Fibroblast of mammary gland (primary cell): ENCODE measurements around the gene IRX3.
A peak's percentile ranks its signal among the peaks of the same experiment; 100 is the strongest.
"Not testable (repeated sequence)": the region's sequence is repeated elsewhere in the genome, so short reads cannot be mapped to it uniquely, and the experiment has no call there.

ENCODE experiments used
- DNase-seq: peaks from one replicate; pipeline ENCODE4 v3.0.0-alpha.2; 2010; ENCODE audit warnings: low read depth
- H3K4me3 ChIP-seq: 2 replicates; pipeline ENCODE4 v1.5.1; 2011; ENCODE audit warnings: low read depth, mild to moderate bottlenecking, low read length, moderate library complexity; ENCODE audit not compliant: control insufficient read depth
- TF ChIP-seq, protein P1 (sequence below): conservative IDR thresholded peaks from 2 replicates; pipeline ENCODE4 v1.5.1; 2011; ENCODE audit warnings: low read depth, low read length, inconsistent platforms; ENCODE audit not compliant: control insufficient read depth, insufficient read depth

The IRX3 gene

DNA sequence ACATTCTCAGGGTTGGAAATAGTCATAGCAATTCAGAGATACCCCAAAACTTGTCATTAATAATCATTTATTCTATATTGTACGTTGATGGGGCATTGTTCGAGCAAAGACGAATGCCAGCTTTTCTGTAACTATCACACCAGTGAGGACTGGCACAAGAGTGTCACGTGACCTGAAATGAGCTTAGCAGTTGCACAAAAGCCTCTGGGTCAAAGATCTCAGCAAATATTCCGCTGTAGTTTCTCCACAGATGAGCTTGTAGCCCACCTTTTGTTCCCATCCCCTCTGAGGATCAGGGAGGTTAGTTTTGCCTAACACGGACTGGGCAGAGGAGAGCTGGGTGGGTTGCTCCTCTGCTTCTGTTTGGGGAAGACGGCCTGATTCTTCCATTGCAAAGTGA lies 18.2 kb downstream of the IRX3 start:
- TF ChIP-seq, protein P1, sequence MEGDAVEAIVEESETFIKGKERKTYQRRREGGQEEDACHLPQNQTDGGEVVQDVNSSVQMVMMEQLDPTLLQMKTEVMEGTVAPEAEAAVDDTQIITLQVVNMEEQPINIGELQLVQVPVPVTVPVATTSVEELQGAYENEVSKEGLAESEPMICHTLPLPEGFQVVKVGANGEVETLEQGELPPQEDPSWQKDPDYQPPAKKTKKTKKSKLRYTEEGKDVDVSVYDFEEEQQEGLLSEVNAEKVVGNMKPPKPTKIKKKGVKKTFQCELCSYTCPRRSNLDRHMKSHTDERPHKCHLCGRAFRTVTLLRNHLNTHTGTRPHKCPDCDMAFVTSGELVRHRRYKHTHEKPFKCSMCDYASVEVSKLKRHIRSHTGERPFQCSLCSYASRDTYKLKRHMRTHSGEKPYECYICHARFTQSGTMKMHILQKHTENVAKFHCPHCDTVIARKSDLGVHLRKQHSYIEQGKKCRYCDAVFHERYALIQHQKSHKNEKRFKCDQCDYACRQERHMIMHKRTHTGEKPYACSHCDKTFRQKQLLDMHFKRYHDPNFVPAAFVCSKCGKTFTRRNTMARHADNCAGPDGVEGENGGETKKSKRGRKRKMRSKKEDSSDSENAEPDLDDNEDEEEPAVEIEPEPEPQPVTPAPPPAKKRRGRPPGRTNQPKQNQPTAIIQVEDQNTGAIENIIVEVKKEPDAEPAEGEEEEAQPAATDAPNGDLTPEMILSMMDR = no peak
- no peak overlapping the region for H3K4me3 ChIP-seq
- no peak for DNase-seq

DNA sequence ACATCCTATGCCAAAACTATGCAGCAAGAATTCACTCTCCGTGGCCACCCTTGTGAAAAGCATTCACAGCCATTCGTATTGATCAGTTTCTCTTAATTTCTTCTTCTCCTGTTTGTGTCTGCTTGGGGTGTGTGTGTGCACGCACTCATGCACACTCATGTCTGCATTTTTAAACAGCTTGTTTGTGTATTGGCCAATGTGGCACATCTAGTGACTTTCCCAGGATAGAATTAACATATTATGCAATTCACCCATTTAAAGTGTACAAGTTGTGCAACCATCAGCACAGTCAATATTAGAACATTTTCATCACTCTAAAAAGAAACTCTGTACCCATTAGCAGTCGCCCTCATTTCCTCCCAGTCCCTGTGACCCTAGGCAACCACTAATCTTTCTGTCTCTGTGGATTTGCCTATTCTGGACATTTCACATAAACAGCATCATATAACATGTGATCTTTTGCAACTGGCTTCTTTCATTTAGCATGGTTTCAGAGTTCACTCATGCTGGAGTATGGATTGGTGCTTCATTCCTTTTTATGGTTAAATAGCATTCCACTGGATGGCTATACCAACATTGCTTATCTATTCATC lies 20.1 kb downstream of the IRX3 start:
- H3K4me3 ChIP-seq = no peak overlapping the region
- DNase-seq = peak; percentile 71
- TF ChIP-seq, protein P1 = no peak

DNA sequence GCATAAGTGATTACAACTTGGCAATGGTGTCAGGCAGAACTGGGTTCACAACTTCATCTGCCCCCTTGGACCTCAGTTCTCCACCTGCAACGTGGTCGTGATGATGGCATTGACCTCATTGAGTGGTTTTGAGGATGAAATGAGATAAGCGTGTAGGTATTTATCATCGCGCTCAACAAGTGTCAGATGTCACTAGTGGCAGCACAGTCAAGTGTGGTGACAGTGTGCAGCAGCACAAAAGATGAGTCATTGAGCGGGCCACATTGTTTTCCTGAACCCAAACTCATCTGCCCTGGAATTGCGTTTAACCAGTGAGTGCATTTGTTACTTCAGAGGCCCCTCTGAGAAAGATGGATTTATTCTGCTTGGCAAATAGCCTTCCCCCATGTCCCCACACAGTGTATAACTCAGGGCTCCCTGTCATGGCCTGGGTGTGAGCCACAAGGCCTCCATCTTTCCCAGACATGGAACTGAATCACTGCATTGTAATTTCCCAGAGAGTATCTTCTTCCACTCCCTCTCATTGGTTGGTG lies 20.9 kb downstream of the IRX3 start:
- no peak overlapping the region for H3K4me3 ChIP-seq
- TF ChIP-seq, protein P1 = no peak
- peak; percentile 33 for DNase-seq

DNA sequence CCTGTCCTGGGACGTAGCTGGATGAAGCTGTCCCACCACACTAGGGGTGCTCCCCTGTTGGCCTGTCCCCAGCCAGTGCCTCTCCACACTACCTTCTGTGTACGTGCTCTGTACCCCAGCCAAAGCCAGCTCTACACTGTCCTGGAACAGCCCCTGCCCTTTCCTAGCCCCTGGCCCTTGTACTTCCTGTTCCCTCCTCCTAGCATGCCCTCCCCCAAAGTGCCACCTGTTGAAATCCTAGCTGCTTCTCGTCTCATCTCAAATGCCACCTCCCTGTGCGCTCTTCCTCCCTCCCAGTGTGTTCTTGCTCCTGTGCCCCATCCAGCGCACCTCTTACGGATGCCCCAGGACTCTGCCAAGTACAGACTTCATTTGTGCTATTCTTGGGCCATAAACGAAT lies 33.5 kb downstream of the IRX3 start:
- H3K4me3 ChIP-seq = no peak overlapping the region
- TF ChIP-seq, protein P1 = no peak
- no peak for DNase-seq

DNA sequence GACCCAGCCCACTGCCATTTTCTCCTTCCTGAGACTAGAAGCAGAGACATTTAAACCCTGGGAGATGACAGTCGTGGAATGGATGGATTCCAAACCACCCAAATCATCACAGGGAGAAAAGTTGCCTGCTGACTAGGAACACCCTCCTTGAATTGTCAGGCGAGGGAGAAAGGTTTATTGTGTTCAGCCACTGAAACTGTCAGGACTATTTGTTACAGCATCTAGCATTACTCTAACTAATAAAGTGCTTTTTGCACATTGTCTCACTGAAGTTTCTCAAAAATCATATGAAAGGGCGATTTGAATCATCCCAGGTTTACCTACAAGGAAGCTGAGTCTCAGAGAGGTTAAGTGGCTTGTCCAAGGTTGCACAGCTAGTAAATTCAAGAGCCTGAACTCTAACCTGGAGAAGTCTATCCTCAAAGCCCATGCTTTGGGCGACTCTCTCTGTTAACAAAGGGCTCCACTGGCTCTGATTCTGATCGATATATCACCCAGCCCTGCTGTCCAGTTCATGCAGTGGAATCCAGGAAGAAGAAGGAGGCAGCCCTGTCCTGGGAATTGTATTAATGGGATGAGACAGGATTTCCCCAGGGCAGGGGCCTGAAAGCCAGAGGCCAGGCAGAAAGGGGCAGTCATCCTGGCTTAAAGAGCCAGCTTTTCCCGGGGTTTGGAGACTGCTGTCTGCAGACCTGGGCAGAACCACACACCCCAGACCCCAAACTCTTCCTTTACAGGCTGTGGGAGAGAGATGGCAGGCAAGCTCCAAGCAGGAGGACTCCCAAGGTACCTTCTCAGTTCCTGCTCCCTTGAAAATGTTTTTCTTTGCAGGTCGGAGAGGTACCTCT lies 37.5 kb downstream of the IRX3 start:
- no peak for DNase-seq
- TF ChIP-seq, protein P1 = no peak
- H3K4me3 ChIP-seq = no peak overlapping the region

DNA sequence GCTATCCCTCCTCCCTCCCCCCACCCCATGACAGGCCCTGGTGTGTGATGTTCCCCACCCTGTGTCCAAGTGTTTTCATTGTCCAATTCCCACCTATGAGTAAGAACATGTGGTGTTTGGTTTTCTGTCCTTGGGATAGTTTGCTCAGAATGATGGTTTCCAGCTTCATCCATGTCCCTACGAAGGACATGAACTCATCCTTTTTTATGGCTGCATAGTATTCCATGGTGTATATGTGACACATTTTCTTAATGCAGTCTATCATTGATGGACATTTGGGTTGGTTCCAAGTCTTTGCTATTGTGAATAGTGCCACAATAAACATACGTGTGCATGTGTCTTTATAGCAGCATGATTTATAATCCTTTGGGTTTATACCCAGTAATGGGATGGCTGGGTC lies 38.9 kb downstream of the IRX3 start:
- not testable (repeated sequence) for H3K4me3 ChIP-seq

DNA sequence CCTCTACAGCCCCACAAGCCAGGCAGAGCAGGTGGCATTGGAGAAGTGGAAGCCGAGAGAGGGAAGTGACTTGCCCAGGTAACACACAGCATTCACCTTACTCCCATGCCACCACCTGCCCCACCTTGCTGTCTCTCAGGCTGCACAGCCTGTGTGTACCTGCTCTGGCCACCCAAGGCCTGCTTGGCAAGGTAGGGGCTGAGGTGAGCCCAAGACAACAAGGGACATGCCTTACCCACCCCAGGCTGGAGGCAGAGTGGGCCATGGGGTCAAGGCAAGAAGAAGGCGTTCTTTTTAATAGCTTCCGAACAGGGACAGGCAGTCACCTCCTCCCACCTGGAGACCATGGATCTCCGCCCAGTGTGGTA lies 40.1 kb downstream of the IRX3 start:
- TF ChIP-seq, protein P1 = no peak
- no peak for DNase-seq
- H3K4me3 ChIP-seq = no peak overlapping the region

More for the DNA sequence above, 38.9 kb downstream of the IRX3 start:
- DNase-seq = not testable (repeated sequence)
